Measurements from ENCODE around the gene RPL3. TPM values are rescaled to one million over a fixed set of nuclear protein-coding genes. Genes with fewer than 3 reads are reported as not detected.

RPL3 gene
- polyA plus RNA-seq, 1 donor = 3,924 TPM

DNA sequence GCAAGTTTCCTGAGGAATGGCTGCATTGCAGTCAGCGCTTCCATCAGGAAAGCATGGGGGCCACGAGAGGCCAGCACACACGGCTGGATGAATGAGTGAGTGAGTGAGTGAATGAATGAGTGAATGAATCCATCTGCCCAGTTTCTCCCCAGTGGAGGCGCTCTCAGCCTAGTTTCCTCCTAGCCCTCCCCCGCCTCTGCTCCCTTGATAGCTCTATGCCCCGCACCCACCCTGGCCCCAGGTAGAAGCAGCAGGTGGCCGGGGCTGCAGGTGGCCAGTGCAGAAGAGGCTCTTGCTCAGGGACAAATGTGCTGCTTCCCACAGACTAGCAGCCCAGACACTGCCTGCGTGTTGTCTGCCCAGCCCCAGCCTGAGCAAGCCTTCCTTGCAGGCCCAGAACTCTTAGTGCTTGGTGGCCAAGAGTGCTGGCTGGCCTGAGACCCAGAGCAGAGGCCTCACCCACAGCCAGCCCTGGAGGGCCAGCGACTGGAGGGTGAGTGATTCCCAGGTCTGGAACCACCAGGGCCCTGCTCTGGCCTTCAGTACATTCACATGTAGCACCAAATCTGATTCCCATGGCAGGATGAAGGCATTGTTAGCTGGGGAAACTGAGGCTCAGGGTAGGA lies 43.5 kb downstream of the RPL3 start:
- no peak overlapping the region for H3K4me3 ChIP-seq (ENCODE audit: low read length)
- H3K4me1 ChIP-seq (ENCODE audit: control insufficient read depth, insufficient read depth, low read length) = no peaks in the 10 kb centered on the region
- no peaks in the 10 kb centered on the region for H3K36me3 ChIP-seq (ENCODE audit: control insufficient read depth, insufficient read depth, low read length)
- no peaks in the 10 kb centered on the region for H3K9me3 ChIP-seq (ENCODE audit: control insufficient read depth, low read depth, low read length)
- H3K27ac ChIP-seq (ENCODE audit: low read length) = no peak overlapping the region
- no peak for DNase-seq
- peaks cover 4% of the 10 kb centered on the region for H3K27me3 ChIP-seq (ENCODE audit: control insufficient read depth, insufficient read depth, low read length)
- no CpG with 5 or more reads among the region's 9 CpGs for WGBS (ENCODE audit: insufficient coverage, low lambda C conversion rate)

DNA sequence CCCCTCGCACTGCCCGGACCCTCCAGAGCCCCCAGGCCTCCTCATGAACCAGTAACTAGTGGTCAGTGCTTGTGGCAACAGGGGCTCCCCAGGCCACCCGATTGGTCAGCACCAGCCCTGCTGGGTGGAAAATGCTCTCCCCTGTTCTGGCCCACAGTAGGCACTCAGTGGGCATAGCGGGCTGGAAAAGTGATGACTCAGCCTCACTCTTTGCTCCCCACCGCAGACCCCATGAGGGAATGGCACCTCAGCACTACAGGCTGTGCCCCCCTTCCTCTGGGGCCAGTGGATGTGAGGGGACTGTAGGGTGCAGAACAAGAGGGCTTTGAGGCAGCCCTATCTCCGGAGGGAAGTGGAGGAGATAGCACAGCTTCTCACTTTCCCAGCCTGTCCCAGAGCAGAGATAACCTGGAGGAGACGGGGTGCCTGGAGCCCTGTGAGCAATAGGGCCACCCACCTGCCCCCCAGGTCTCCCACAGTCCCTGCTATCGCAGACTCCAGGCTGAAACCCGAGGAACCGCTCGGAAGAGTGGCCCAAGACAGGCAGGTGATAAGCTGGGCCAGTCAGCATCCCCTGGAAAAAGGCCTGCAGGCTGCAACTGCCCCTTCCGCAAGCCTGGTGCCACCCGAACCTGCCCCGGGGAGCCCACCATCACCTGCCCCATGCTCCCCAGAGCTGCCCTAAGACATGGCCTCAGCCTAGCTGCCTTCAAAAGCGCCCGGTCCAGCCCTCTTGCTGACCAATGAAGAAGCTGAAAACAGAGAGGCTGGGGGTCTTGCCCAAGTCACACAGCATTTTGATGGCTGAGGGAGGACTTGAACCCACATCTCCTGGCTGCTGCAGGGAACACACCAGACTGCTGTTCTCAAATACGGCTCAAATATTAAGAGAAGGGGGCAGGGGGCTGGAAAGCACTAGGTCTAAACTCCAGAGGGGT lies 45.2 kb downstream of the RPL3 start:
- Histone ChIP-seq H3K36me3 (ENCODE audit: control insufficient read depth, insufficient read depth, low read length) (no peaks in the 10 kb centered on the region), H3K27me3 (ENCODE audit: control insufficient read depth, insufficient read depth, low read length) (peaks cover under 1% of the 10 kb centered on the region), H3K4me3 (ENCODE audit: low read length) (no peak overlapping the region), H3K27ac (ENCODE audit: low read length) (no peak overlapping the region), H3K9me3 (ENCODE audit: control insufficient read depth, low read depth, low read length) (no peaks in the 10 kb centered on the region), H3K4me1 (ENCODE audit: control insufficient read depth, insufficient read depth, low read length) (no peaks in the 10 kb centered on the region)
- no CpG with 5 or more reads among the region's 17 CpGs for WGBS (ENCODE audit: insufficient coverage, low lambda C conversion rate)
- DNase-seq = no peak

GRCh38 chr22:39270792-39271191 lies 48.6 kb downstream of the RPL3 start:
- no peak overlapping the region for H3K27ac ChIP-seq (ENCODE audit: low read length)
- no peaks in the 10 kb centered on the region for H3K36me3 ChIP-seq (ENCODE audit: control insufficient read depth, insufficient read depth, low read length)
- H3K4me3 ChIP-seq (ENCODE audit: low read length) = no peak overlapping the region
- no peaks in the 10 kb centered on the region for H3K4me1 ChIP-seq (ENCODE audit: control insufficient read depth, insufficient read depth, low read length)
- no peak for DNase-seq
- 100% methylated on average over 1 of the region's 9 CpGs for WGBS (ENCODE audit: insufficient coverage, low lambda C conversion rate)
- no peaks in the 10 kb centered on the region for H3K27me3 ChIP-seq (ENCODE audit: control insufficient read depth, insufficient read depth, low read length)
- H3K9me3 ChIP-seq (ENCODE audit: control insufficient read depth, low read depth, low read length) = no peaks in the 10 kb centered on the region

GRCh38 chr22:39270280-39270679 lies 49.1 kb downstream of the RPL3 start:
- H3K9me3 ChIP-seq (ENCODE audit: control insufficient read depth, low read depth, low read length) = no peaks in the 10 kb centered on the region
- H3K36me3 ChIP-seq (ENCODE audit: control insufficient read depth, insufficient read depth, low read length) = no peaks in the 10 kb centered on the region
- no CpG with 5 or more reads among the region's 5 CpGs for WGBS (ENCODE audit: insufficient coverage, low lambda C conversion rate)
- H3K4me1 ChIP-seq (ENCODE audit: control insufficient read depth, insufficient read depth, low read length) = no peaks in the 10 kb centered on the region
- DNase-seq = no peak
- no peaks in the 10 kb centered on the region for H3K27me3 ChIP-seq (ENCODE audit: control insufficient read depth, insufficient read depth, low read length)
- H3K27ac ChIP-seq (ENCODE audit: low read length) = no peak overlapping the region
- no peak overlapping the region for H3K4me3 ChIP-seq (ENCODE audit: low read length)

- DNase-seq = no peak
- Histone ChIP-seq H3K27me3 (ENCODE audit: control insufficient read depth, insufficient read depth, low read length) (no peaks in the 10 kb centered on the region), H3K27ac (ENCODE audit: low read length) (no peak overlapping the region), H3K36me3 (ENCODE audit: control insufficient read depth, insufficient read depth, low read length) (no peaks in the 10 kb centered on the region), H3K4me1 (ENCODE audit: control insufficient read depth, insufficient read depth, low read length) (no peaks in the 10 kb centered on the region), H3K4me3 (ENCODE audit: low read length) (no peak overlapping the region), H3K9me3 (ENCODE audit: control insufficient read depth, low read depth, low read length) (no peaks in the 10 kb centered on the region)
- WGBS (ENCODE audit: insufficient coverage, low lambda C conversion rate) = no CpG with 5 or more reads among the region's 11 CpGs
Observed at GRCh38 chr22:39269095-39269790, 50.2 kb downstream of the RPL3 start.

- H3K4me3 ChIP-seq (ENCODE audit: low read length) = no peak overlapping the region
- H3K4me1 ChIP-seq (ENCODE audit: control insufficient read depth, insufficient read depth, low read length) = no peaks in the 10 kb centered on the region
- DNase-seq = no peak
- no CpG with 5 or more reads among the region's 7 CpGs for WGBS (ENCODE audit: insufficient coverage, low lambda C conversion rate)
- no peaks in the 10 kb centered on the region for H3K9me3 ChIP-seq (ENCODE audit: control insufficient read depth, low read depth, low read length)
- no peak overlapping the region for H3K27ac ChIP-seq (ENCODE audit: low read length)
- H3K27me3 ChIP-seq (ENCODE audit: control insufficient read depth, insufficient read depth, low read length) = no peaks in the 10 kb centered on the region
- H3K36me3 ChIP-seq (ENCODE audit: control insufficient read depth, insufficient read depth, low read length) = no peaks in the 10 kb centered on the region
Observed at GRCh38 chr22:39268645-39269044, 50.8 kb downstream of the RPL3 start.

DNA sequence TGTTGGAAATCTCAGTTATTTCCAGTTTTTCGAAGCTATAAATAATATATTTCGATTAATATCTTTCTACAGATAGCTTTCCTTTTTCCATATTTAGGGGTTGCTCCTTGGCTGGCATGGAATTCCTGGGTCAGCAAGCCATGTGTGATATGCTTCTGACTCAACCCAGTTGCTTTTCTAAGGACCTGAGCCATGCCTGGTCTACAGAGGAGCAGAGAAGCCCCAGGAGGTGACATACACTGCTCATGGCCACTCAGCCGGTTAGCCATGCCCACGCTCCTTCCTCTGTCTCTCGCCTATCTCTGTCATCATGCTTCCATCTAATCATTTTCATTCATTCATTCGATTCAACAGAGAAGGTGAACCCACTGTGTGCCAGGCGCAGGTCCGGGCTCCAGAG lies 51.4 kb downstream of the RPL3 start:
- Histone ChIP-seq H3K4me1 (ENCODE audit: control insufficient read depth, insufficient read depth, low read length) (no peaks in the 10 kb centered on the region), H3K27me3 (ENCODE audit: control insufficient read depth, insufficient read depth, low read length) (no peaks in the 10 kb centered on the region), H3K4me3 (ENCODE audit: low read length) (no peak overlapping the region), H3K27ac (ENCODE audit: low read length) (no peak overlapping the region), H3K36me3 (ENCODE audit: control insufficient read depth, insufficient read depth, low read length) (no peaks in the 10 kb centered on the region), H3K9me3 (ENCODE audit: control insufficient read depth, low read depth, low read length) (no peaks in the 10 kb centered on the region)
- DNase-seq = no peak
- WGBS (ENCODE audit: insufficient coverage, low lambda C conversion rate) = 90% methylated on average over 5 of the region's 8 CpGs

GRCh38 chr22:39266398-39267030 lies 52.9 kb downstream of the RPL3 start:
- H3K4me3 ChIP-seq (ENCODE audit: low read length) = no peak overlapping the region
- no peaks in the 10 kb centered on the region for H3K36me3 ChIP-seq (ENCODE audit: control insufficient read depth, insufficient read depth, low read length)
- H3K4me1 ChIP-seq (ENCODE audit: control insufficient read depth, insufficient read depth, low read length) = no peaks in the 10 kb centered on the region
- no peak for DNase-seq
- H3K9me3 ChIP-seq (ENCODE audit: control insufficient read depth, low read depth, low read length) = no peaks in the 10 kb centered on the region
- 80% methylated on average over 1 of the region's 12 CpGs for WGBS (ENCODE audit: insufficient coverage, low lambda C conversion rate)
- no peak overlapping the region for H3K27ac ChIP-seq (ENCODE audit: low read length)
- H3K27me3 ChIP-seq (ENCODE audit: control insufficient read depth, insufficient read depth, low read length) = no peaks in the 10 kb centered on the region

DNA sequence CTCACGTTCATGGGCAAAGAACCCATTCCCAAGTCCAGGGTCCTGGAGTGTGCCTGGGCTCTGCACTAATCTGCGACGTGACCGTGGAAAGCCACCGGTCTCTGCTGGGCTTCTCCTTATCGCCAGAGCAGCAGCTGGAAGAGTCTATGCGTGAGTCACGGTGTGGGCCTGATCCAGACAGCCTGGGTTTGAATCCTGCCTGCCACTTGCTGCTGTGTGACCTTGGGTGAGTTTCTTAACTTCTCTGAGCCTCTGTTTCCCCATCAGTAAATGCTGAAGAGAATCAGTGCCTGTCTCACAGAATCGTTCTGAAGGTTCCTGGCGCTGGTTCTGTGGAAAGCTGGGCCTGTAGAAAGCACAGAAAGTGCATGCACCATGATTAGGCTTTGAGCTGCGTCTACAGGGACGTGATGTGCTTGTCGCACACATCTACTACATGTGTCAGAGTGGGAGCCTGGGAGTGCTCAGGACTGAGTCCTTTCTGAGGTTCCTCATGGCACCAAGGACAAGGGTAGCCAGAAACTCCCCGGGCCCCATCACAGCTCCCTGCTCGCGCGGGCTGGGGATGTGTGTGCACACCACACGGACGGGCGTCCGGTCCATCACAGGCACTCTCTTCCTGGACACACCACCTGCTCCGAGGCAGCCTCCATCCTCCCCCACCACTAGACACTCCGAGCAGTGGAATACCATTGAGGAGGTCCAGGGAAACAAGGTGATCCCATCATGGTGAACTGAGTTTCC lies 54.1 kb downstream of the RPL3 start:
- no peaks in the 10 kb centered on the region for H3K27me3 ChIP-seq (ENCODE audit: control insufficient read depth, insufficient read depth, low read length)
- WGBS (ENCODE audit: insufficient coverage, low lambda C conversion rate) = no CpG with 5 or more reads among the region's 23 CpGs

More for the DNA sequence above, 54.1 kb downstream of the RPL3 start:
- no peak for DNase-seq
- Histone ChIP-seq H3K4me1 (ENCODE audit: control insufficient read depth, insufficient read depth, low read length) (no peaks in the 10 kb centered on the region), H3K27ac (ENCODE audit: low read length) (no peak overlapping the region), H3K36me3 (ENCODE audit: control insufficient read depth, insufficient read depth, low read length) (no peaks in the 10 kb centered on the region), H3K4me3 (ENCODE audit: low read length) (no peak overlapping the region), H3K9me3 (ENCODE audit: control insufficient read depth, low read depth, low read length) (peaks cover 2% of the 10 kb centered on the region)

All from large intestine (tissue), 3 donors.